Lower leg skin (tissue), 3 donors: Measurements from ENCODE around the gene VNN1.

ENCODE experiments used
- CTCF ChIP-seq, 3 donors: fragments of 450-650 bp; IDR thresholded peaks; one replicate each; pipeline ENCODE4 v1.5.1; 2016; ENCODE audit warnings: antibody characterized with exemption in 3 of 3, mild to moderate bottlenecking in 3 of 3, moderate library complexity in 2 of 3
- POLR2A ChIP-seq, 2 donors: fragments of 450-650 bp; IDR thresholded peaks; one replicate each; pipeline ENCODE4 v1.6.1; 2016 to 2017; ENCODE audit warnings: antibody characterized with exemption in 2 of 2, mild to moderate bottlenecking in 1 of 2, moderate library complexity in 1 of 2

GRCh38 chr6:132713352-132714134, at the start of gene VNN1:
- no peak for TF ChIP-seq CTCF (IDR thresholded peaks at IDR 0.05)
- no peak for TF ChIP-seq POLR2A (IDR thresholded peaks at IDR 0.05)
